H1 (cell line): Measurements from ENCODE around the gene AVL9. TPM values are rescaled to one million over a fixed set of nuclear protein-coding genes. Genes with fewer than 3 reads are reported as not detected.

ENCODE experiments used
- CTCF ChIA-PET: fragments of 300-600 bp; sonication (Branson Sonifier 250); formaldehyde crosslinking; loops from one replicate; lab custom pipeline; 2021; ENCODE audit not compliant: partially characterized antibody; lab: Charles Lee
- POLR2A ChIA-PET: fragments of 300-600 bp; sonication (Branson Sonifier 250); formaldehyde crosslinking; loops from one replicate; lab custom pipeline; 2021; ENCODE audit warnings: inconsistent platforms; ENCODE audit not compliant: partially characterized antibody; lab: Charles Lee
- DNase-seq, 2 experiments: peaks; one replicate each; pipeline versions ENCODE4 v3.0.0 to v3.0.0-alpha.2; 2010 to 2022; ENCODE audit warnings: low spot score in 2 of 2, low read depth in 1 of 2, mixed read lengths in 1 of 2
- FAIRE-seq: peaks from 2 replicates; lab custom pipeline; 2011; peaks lifted over from hg19 to GRCh38; lab: Jason Lieb, UNC
- H2AFZ ChIP-seq: 2 replicates; pipeline ENCODE4 v1.8.1; 2012; ENCODE audit warnings: low read length, inconsistent platforms
- H2AK5ac ChIP-seq: 2 replicates; pipeline ENCODE4 v1.6.1; 2013; ENCODE audit warnings: low read depth, low read length
- H2BK120ac ChIP-seq: replicated peaks from 2 replicates; pipeline ENCODE3; 2013; ENCODE audit warnings: low read depth, low read length, inconsistent platforms
- H2BK12ac ChIP-seq: 2 replicates; pipeline ENCODE4 v1.6.1; 2013; ENCODE audit warnings: low read depth, low read length
- H2BK15ac ChIP-seq: 2 replicates; pipeline ENCODE4 v1.6.1; 2013; ENCODE audit warnings: low read length
- H2BK20ac ChIP-seq: 2 replicates; pipeline ENCODE4 v1.6.1; 2013; ENCODE audit warnings: low read length
- H2BK5ac ChIP-seq: 2 replicates; pipeline ENCODE4 v1.6.1; 2013; ENCODE audit warnings: low read depth, low read length
- H3K14ac ChIP-seq: 2 replicates; pipeline ENCODE4 v1.6.1; 2013; ENCODE audit warnings: inconsistent platforms; ENCODE audit not compliant: insufficient read length
- H3K18ac ChIP-seq: 2 replicates; pipeline ENCODE4 v1.6.1; 2013; ENCODE audit warnings: low read length; ENCODE audit errors: extremely low read depth
- H3K23ac ChIP-seq: 2 replicates; pipeline ENCODE4 v1.6.1; 2013; ENCODE audit warnings: inconsistent platforms; ENCODE audit not compliant: insufficient read length
- H3K23me2 ChIP-seq: 2 replicates; pipeline ENCODE4 v1.6.1; 2013; ENCODE audit warnings: low read depth, low read length
- H3K27ac ChIP-seq: 2 replicates; pipeline ENCODE4 v1.6.1; 2011; ENCODE audit warnings: low read depth, low read length, inconsistent platforms
- H3K27me3 ChIP-seq, 4 experiments: replicated peaks in 1 of 4; 1 replicate in 1 of 4; 2 replicates in 3 of 4; pipeline versions ENCODE4 v1.6.1 to v1.8.1; 2011 to 2013; ENCODE audit warnings: low read length in 3 of 4, mild to moderate bottlenecking in 3 of 4, inconsistent platforms in 2 of 4, mixed read lengths in 2 of 4, moderate library complexity in 1 of 4; ENCODE audit not compliant: control insufficient read depth in 3 of 4, insufficient read depth in 3 of 4; ENCODE audit errors: extremely low read depth in 1 of 4
- H3K36me3 ChIP-seq, 4 experiments: 2 replicates each; pipeline versions ENCODE4 v1.6.1 to v1.8.1; 2011 to 2013; ENCODE audit warnings: mild to moderate bottlenecking in 4 of 4, low read length in 3 of 4, moderate library complexity in 2 of 4, control low read depth in 1 of 4, inconsistent platforms in 1 of 4; ENCODE audit not compliant: insufficient read depth in 4 of 4, control insufficient read depth in 2 of 4
- H3K4ac ChIP-seq: replicated peaks from 2 replicates; pipeline ENCODE3; 2013; ENCODE audit warnings: low read length, low read depth, mixed read lengths, inconsistent platforms; ENCODE audit not compliant: insufficient read length
- H3K4me1 ChIP-seq, 4 experiments: replicated peaks in 1 of 4; 1 replicate in 1 of 4; 2 replicates in 3 of 4; pipeline versions ENCODE4 v1.6.1 to v1.8.1; 2011 to 2013; ENCODE audit warnings: low read length in 3 of 4, inconsistent platforms in 2 of 4, mixed read lengths in 1 of 4; ENCODE audit not compliant: insufficient read depth in 4 of 4, control insufficient read depth in 3 of 4
- H3K4me2 ChIP-seq, 2 experiments: 2 replicates each; pipeline versions ENCODE4 v1.6.1 to v1.8.1; 2011 to 2013; ENCODE audit warnings: low read depth in 2 of 2, low read length in 2 of 2, control low read depth in 1 of 2, inconsistent platforms in 1 of 2, mild to moderate bottlenecking in 1 of 2; ENCODE audit not compliant: insufficient read depth in 1 of 2
- H3K4me3 ChIP-seq, 4 experiments: fragments of 200-600, 300-600 bp in 1 of 4; sonication (generic), shearing (Covaris generic), sonication (Bioruptor Twin) in 1 of 4; 2 replicates each; pipeline versions ENCODE4 v1.5.1 to v1.8.1; 2011 to 2016; ENCODE audit warnings: low read length in 4 of 4, low read depth in 3 of 4, control low read depth in 2 of 4, inconsistent platforms in 2 of 4, mild to moderate bottlenecking in 2 of 4, mixed read lengths in 1 of 4, moderate library complexity in 1 of 4; ENCODE audit not compliant: insufficient read depth in 2 of 4; ENCODE audit errors: extremely low read depth in 1 of 4
- H3K56ac ChIP-seq: replicated peaks from 2 replicates; pipeline ENCODE3; 2013; ENCODE audit warnings: low read depth, mild to moderate bottlenecking, mixed read lengths, low read length, inconsistent platforms; ENCODE audit not compliant: insufficient read length
- H3K79me1 ChIP-seq: 2 replicates; pipeline ENCODE4 v1.6.1; 2013; ENCODE audit warnings: low read depth, low read length, control low read depth
- H3K79me2 ChIP-seq, 2 experiments: 2 replicates each; pipeline versions ENCODE4 v1.6.1 to v1.8.1; 2012 to 2013; ENCODE audit warnings: low read length in 2 of 2, mild to moderate bottlenecking in 2 of 2, inconsistent platforms in 1 of 2; ENCODE audit not compliant: insufficient read depth in 2 of 2, control insufficient read depth in 1 of 2
- H3K9ac ChIP-seq, 4 experiments: replicated peaks in 1 of 4; 1 replicate in 1 of 4; 2 replicates in 3 of 4; pipeline versions ENCODE4 v1.6.1 to v1.8.1; 2011 to 2013; ENCODE audit warnings: low read depth in 3 of 4, low read length in 3 of 4, control low read depth in 2 of 4, mild to moderate bottlenecking in 2 of 4, moderate library complexity in 2 of 4, inconsistent platforms in 1 of 4; ENCODE audit errors: extremely low read depth in 1 of 4
- H3K9me3 ChIP-seq, 2 experiments: 2 replicates each; pipeline versions ENCODE4 v1.6.1 to v1.8.1; 2012 to 2013; ENCODE audit warnings: mild to moderate bottlenecking in 2 of 2, moderate library complexity in 2 of 2, control low read depth in 1 of 2, inconsistent platforms in 1 of 2, low read depth in 1 of 2, low read length in 1 of 2, mixed read lengths in 1 of 2; ENCODE audit not compliant: insufficient read depth in 2 of 2
- H4K20me1 ChIP-seq, 2 experiments: replicated peaks in 1 of 2; 2 replicates each; pipeline versions ENCODE3 to v1.8.1; 2011 to 2013; ENCODE audit warnings: inconsistent platforms in 2 of 2, low read length in 2 of 2, mild to moderate bottlenecking in 1 of 2; ENCODE audit not compliant: insufficient read depth in 2 of 2, control insufficient read depth in 1 of 2
- H4K5ac ChIP-seq: 2 replicates; pipeline ENCODE4 v1.6.1; 2013; ENCODE audit warnings: low read length, low read depth, mixed read lengths, inconsistent platforms; ENCODE audit not compliant: insufficient read length
- H4K8ac ChIP-seq: 2 replicates; pipeline ENCODE4 v1.8.0; 2013; ENCODE audit warnings: mild to moderate bottlenecking, moderate library complexity, low read length, inconsistent platforms; ENCODE audit not compliant: insufficient read depth; ENCODE audit errors: extremely low read depth
- H4K91ac ChIP-seq: replicated peaks from 2 replicates; pipeline ENCODE3; 2013; ENCODE audit warnings: low read length, mixed read lengths, inconsistent platforms; ENCODE audit not compliant: insufficient read length
- CBX5 ChIP-seq: fragments of 300-800, 300-1000 bp; sonication (generic); IDR thresholded peaks from 2 replicates; pipeline ENCODE4 v1.7.1; 2016; ENCODE audit warnings: antibody characterized with exemption, low read length, low read depth
- HDAC6 ChIP-seq: IDR thresholded peaks from one replicate; pipeline ENCODE4 v1.7.1; 2012; ENCODE audit warnings: low read depth, mild to moderate bottlenecking, inconsistent platforms, low read length, moderate library complexity
- JUN ChIP-seq: IDR thresholded peaks from 2 replicates; pipeline ENCODE4 v1.6.1; 2011; ENCODE audit warnings: low read depth, mild to moderate bottlenecking, improper control_type of control experiment, low read length
- POLR2AphosphoS5 ChIP-seq: IDR thresholded peaks from 2 replicates; pipeline ENCODE4 v1.6.1; 2011; ENCODE audit warnings: low read depth, low read length
- SIX5 ChIP-seq: IDR thresholded peaks from 2 replicates; pipeline ENCODE4 v1.6.1; 2011; ENCODE audit warnings: mild to moderate bottlenecking, low read depth, low read length
- SP2 ChIP-seq: IDR thresholded peaks from 2 replicates; pipeline ENCODE4 v1.6.1; 2012; ENCODE audit warnings: mild to moderate bottlenecking, low read length, inconsistent platforms
- TBP ChIP-seq: IDR thresholded peaks from 2 replicates; pipeline ENCODE4 v1.6.1; 2011; ENCODE audit warnings: low read depth, low read length, improper control_type of control experiment
- WGBS, 2 experiments: shearing (Covaris generic) in 1 of 2; methylation state at CpG; one replicate each; pipeline versions ENCODE4 v1.1.6 to v1.1.7; 2013 to 2015; ENCODE audit warnings: low lambda C conversion rate in 2 of 2, mixed read lengths in 2 of 2, inconsistent platforms in 1 of 2, low coverage in 1 of 2, missing lambda C conversion rate in 1 of 2; ENCODE audit not compliant: insufficient replicate concordance in 2 of 2, insufficient coverage in 1 of 2, insufficient read length in 1 of 2; ENCODE audit errors: extremely low coverage in 1 of 2, missing lambda C conversion rate in 1 of 2; 5-methylcytosine and 5-hydroxymethylcytosine counted together
- polyA plus RNA-seq, 7 experiments: library from polyadenylated mRNA; depleted of rRNA in 3 of 7; stranded (reverse) in 5 of 7; unstranded in 2 of 7; fragments of >200 nt in 5 of 7; fragments of 200-250 nt in 2 of 7; gene quantifications; 1 replicate in 5 of 7; 2 replicates in 1 of 7; 4 replicates in 1 of 7; pipeline versions ENCODE4 v1.2.1 to v1.2.3, GENCODE V29; 2011 to 2013; ENCODE audit warnings: missing spikeins in 2 of 7, mixed read lengths in 2 of 7
- total RNA-seq: library from RNA; stranded (reverse); fragmentation: NEBNext Ultra II Directional; extraction: Animal tissue kit (Norgen Biotek cat#: 25700); gene quantifications from 2 replicates; pipeline ENCODE4 v1.2.1, GENCODE V29; 2021
- TF ChIP-seq, protein P1 (sequence below): IDR thresholded peaks from 2 replicates; pipeline ENCODE4 v1.6.1; 2011; ENCODE audit warnings: low read length, improper control_type of control experiment

The AVL9 gene
- total and polyA plus RNA-seq, 2 of the 8 experiments (the other 6 are each of a cell fraction or from before 2014, with no cell fraction given) = 15.5 to 42.1 TPM

DNA sequence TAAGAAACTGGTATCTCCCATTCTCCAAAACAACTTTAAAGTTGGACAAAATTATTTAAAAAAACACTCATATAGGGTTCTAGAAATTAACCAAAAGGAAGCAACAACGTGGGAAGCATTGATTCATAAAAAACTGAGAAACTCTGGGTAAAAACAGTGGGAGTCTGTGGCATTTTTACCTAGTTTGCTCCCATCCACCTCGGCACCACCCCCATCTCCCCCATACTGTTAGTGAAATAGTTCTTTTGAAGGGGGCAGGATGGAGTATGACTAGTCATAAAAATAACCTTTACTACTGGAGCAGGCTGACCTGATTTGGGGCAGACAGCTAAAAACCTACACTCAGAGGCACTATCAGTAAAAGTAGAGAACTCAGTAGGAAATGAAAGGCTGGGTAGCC lies 123.2 kb downstream of the AVL9 start:
- no peak for TF ChIP-seq POLR2AphosphoS5
- TF ChIP-seq SIX5 = no peak
- no peak for TF ChIP-seq JUN
- TF ChIP-seq, protein P1, sequence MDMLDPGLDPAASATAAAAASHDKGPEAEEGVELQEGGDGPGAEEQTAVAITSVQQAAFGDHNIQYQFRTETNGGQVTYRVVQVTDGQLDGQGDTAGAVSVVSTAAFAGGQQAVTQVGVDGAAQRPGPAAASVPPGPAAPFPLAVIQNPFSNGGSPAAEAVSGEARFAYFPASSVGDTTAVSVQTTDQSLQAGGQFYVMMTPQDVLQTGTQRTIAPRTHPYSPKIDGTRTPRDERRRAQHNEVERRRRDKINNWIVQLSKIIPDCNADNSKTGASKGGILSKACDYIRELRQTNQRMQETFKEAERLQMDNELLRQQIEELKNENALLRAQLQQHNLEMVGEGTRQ = no peak
- TF ChIP-seq CBX5 = no peak
- no peak for TF ChIP-seq SP2
- no peak for TF ChIP-seq TBP
- no peak for TF ChIP-seq HDAC6
- TF ChIP-seq, all 59 proteins: peak for 0
- no peak for FAIRE-seq
- no peaks in the 10 kb centered on the region for H4K20me1 ChIP-seq

More for the DNA sequence above, 123.2 kb downstream of the AVL9 start:
- H3K9ac ChIP-seq = no peak overlapping the region; a peak in 1 of 7 replicates
- WGBS, 2 experiments = 56% methylated on average over 2 of the region's 2 CpGs; no CpG with 5 or more reads in 1 of the 2 experiments
- DNase-seq = no peak
- no peak overlapping the region for H4K91ac ChIP-seq
- H3K14ac ChIP-seq = no peak overlapping the region
- ChIA-PET POLR2A (no interaction called here), CTCF (interaction anchor here (0.9 to 1.5 kb wide), 2 partner anchors 10 to 228 kb away, joined by 3 read pairs; no protein-coding TSS in a partner anchor)
- H3K4ac ChIP-seq = no peak overlapping the region
- H3K4me2 ChIP-seq = no peak overlapping the region; a peak in 1 of 4 replicates
- H2BK120ac ChIP-seq = no peak overlapping the region
- H2BK15ac ChIP-seq = no peak overlapping the region
- H2BK5ac ChIP-seq = no peak overlapping the region
- H3K18ac ChIP-seq = no peak overlapping the region; the same call in 1 of the 2 replicates
- H2AK5ac ChIP-seq = no peak overlapping the region
- H3K23me2 ChIP-seq = no peaks in the 10 kb centered on the region
- H2AFZ ChIP-seq = no peak overlapping the region
- H2BK12ac ChIP-seq = no peak overlapping the region
- no peak overlapping the region for H3K56ac ChIP-seq
- no peak overlapping the region for H4K8ac ChIP-seq
- no peak overlapping the region for H4K5ac ChIP-seq
- no peak overlapping the region for H3K4me3 ChIP-seq
- no peaks in the 10 kb centered on the region for H3K27me3 ChIP-seq
- H3K36me3 ChIP-seq = no peaks in the 10 kb centered on the region
- H3K9me3 ChIP-seq = no peaks in the 10 kb centered on the region
- no peaks in the 10 kb centered on the region for H3K79me1 ChIP-seq
- H3K79me2 ChIP-seq = no peaks in the 10 kb centered on the region
- no peak overlapping the region for H3K23ac ChIP-seq
- no peak overlapping the region for H2BK20ac ChIP-seq
- H3K4me1 ChIP-seq = peaks cover 0 to 6% (median 5%) of the 10 kb centered on the region in 4 experiments; a peak in 5 of 7 replicates
- H3K27ac ChIP-seq = no peak overlapping the region
